Thyroid gland (tissue), 4 donors: Measurements from ENCODE around the gene ATG9B. TPM values are rescaled to one million over a fixed set of nuclear protein-coding genes. Genes with fewer than 3 reads are reported as not detected.

Experiments used
- DNase-seq, 2 donors: peaks; one replicate each; pipeline ENCODE4 v3.0.0-alpha.2; 2019
- H3K27ac ChIP-seq, 3 donors: fragments of 200-600 bp; sonication (generic); 1 replicate in 2 of 3; 2 replicates in 1 of 3; pipeline ENCODE4 v1.5.1; 2016 to 2019; ENCODE audit warnings: mild to moderate bottlenecking in 1 of 3, moderate library complexity in 1 of 3
- H3K27me3 ChIP-seq: fragments of 200-600 bp; sonication (generic); one replicate; pipeline ENCODE4 v1.5.1; 2019
- H3K36me3 ChIP-seq, 2 donors: fragments of 200-600 bp; sonication (generic); one replicate each; pipeline ENCODE4 v1.5.1; 2016 to 2019
- H3K4me1 ChIP-seq, 2 donors: fragments of 200-600 bp; sonication (generic); one replicate each; pipeline ENCODE4 v1.5.1; 2017 to 2019
- H3K4me3 ChIP-seq, 3 donors: fragments of 200-600 bp; sonication (generic); replicated peaks in 1 of 3; 1 replicate in 2 of 3; 2 replicates in 1 of 3; pipeline ENCODE4 v1.5.1; 2016; ENCODE audit warnings: mild to moderate bottlenecking in 1 of 3
- H3K9me3 ChIP-seq: fragments of 200-600 bp; sonication (generic); one replicate; pipeline ENCODE4 v1.5.1; 2017
- CTCF ChIP-seq, 6 experiments: fragments of 200-600 bp in 3 of 6; fragments of 450-650 bp in 3 of 6; sonication (generic) in 3 of 6; IDR thresholded peaks; one replicate each; pipeline ENCODE4 v1.5.1; 2016 to 2019; ENCODE audit warnings: antibody characterized with exemption in 6 of 6, mild to moderate bottlenecking in 2 of 6, inconsistent platforms in 1 of 6, moderate library complexity in 1 of 6
- POLR2A ChIP-seq, 2 donors: fragments of 450-650 bp; IDR thresholded peaks; one replicate each; pipeline ENCODE4 v1.6.1; 2017; ENCODE audit warnings: antibody characterized with exemption in 2 of 2, mild to moderate bottlenecking in 2 of 2, moderate library complexity in 1 of 2
- whole genome bisulfite sequencing, 2 donors: methylation state at CpG; one replicate each; pipeline ENCODE4 v1.1.5; 2017; 5-methylcytosine and 5-hydroxymethylcytosine counted together
- intact Hi-C: fragments of 100-400 bp; cut with DNase I; formaldehyde crosslinking; loops from one replicate; pipeline ENCODE4 v1.15.1; 2023
- total RNA-seq, 4 donors: library from RNA; depleted of rRNA; stranded (reverse); fragments of >200 nt; gene quantifications; one replicate each; pipeline ENCODE4 v1.2.3, GENCODE V29; 2016

The ATG9B gene, protein sequence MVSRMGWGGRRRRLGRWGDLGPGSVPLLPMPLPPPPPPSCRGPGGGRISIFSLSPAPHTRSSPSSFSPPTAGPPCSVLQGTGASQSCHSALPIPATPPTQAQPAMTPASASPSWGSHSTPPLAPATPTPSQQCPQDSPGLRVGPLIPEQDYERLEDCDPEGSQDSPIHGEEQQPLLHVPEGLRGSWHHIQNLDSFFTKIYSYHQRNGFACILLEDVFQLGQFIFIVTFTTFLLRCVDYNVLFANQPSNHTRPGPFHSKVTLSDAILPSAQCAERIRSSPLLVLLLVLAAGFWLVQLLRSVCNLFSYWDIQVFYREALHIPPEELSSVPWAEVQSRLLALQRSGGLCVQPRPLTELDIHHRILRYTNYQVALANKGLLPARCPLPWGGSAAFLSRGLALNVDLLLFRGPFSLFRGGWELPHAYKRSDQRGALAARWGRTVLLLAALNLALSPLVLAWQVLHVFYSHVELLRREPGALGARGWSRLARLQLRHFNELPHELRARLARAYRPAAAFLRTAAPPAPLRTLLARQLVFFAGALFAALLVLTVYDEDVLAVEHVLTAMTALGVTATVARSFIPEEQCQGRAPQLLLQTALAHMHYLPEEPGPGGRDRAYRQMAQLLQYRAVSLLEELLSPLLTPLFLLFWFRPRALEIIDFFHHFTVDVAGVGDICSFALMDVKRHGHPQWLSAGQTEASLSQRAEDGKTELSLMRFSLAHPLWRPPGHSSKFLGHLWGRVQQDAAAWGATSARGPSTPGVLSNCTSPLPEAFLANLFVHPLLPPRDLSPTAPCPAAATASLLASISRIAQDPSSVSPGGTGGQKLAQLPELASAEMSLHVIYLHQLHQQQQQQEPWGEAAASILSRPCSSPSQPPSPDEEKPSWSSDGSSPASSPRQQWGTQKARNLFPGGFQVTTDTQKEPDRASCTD
- under 1 TPM in 1 of 4 donors, not detected in 3; 0.27 TPM for total RNA-seq

GRCh38 chr7:151024435-151025056, at the start of gene ATG9B:
ATG9B (minus strand) TSS chr7:151024494; CDS start chr7:151024423, 71 bp downstream.
- TF ChIP-seq POLR2A (IDR thresholded peaks at IDR 0.05) (no peak), CTCF (IDR thresholded peaks at IDR 0.05) (no peak)
- Histone ChIP-seq H3K27me3 (no peaks in the 10 kb centered on the region), H3K9me3 (no peaks in the 10 kb centered on the region), H3K4me1 (peaks cover 8 to 17% of the 10 kb centered on the region in 2 donors), H3K36me3 (no peaks in the 10 kb centered on the region), H3K4me3 (no peak within 1 kb of the TSS), H3K27ac (no peak within 1 kb of the TSS)
- 86 to 90% methylated on average over 4 of the region's 4 CpGs for WGBS, 2 donors
- intact Hi-C loops: no loop called here
- no peak for DNase-seq

- intact Hi-C loops: no loop called here
- 90 to 94% methylated on average over 13 to 17 of the region's 17 CpGs for WGBS, 2 donors
- Histone ChIP-seq H3K4me1 (peaks cover 0 to 5% of the 10 kb centered on the region in 2 donors), H3K27ac (no peak overlapping the region), H3K27me3 (no peaks in the 10 kb centered on the region), H3K9me3 (no peaks in the 10 kb centered on the region), H3K36me3 (peaks cover 59 to 65% of the 10 kb centered on the region in 2 donors), H3K4me3 (no peak overlapping the region)
- TF ChIP-seq CTCF (IDR thresholded peaks at IDR 0.05) (no peak), POLR2A (IDR thresholded peaks at IDR 0.05) (no peak)
- DNase-seq: no peak
These were observed 49.7 kb upstream of the ATG9B start for GRCh38 chr7:151073990-151074389.

DNA sequence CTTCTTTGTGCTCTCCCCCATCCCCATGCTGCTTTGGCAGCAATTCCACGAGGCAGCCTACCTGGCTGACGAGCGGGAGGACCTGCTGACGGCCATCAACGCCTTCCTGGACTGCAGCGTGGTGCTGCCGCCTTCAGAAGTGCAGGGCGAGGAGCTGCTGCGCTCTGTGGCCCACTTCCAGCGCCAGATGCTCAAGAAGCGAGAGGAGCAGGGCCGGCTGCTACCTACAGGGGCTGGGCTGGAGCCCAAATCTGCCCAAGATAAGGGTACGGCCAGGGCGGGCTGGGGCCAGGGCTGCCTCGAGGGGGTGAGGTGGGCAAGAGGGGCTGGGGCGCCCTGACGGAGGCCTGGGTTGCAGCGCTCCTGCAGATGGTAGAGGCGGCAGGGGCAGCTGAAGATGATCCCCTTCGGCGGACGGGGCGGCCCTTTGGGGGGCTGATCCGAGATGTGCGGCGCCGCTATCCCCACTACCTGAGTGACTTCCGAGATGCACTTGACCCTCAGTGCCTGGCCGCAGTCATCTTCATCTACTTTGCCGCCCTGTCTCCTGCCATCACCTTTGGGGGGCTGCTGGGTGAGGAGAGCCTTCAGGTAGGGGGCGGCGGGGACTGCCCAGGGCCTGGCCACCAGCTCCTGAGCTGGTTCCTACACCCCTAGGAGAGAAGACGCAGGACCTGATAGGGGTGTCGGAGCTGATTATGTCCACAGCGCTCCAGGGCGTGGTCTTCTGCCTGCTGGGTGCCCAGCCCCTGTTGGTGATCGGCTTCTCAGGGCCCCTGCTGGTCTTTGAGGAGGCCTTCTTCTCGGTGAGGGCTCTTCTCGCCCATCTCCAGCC, 47.0 kb upstream of the ATG9B start:
- Histone ChIP-seq H3K27ac (no peak overlapping the region), H3K36me3 (peaks cover 82 to 88% of the 10 kb centered on the region in 2 donors), H3K27me3 (no peaks in the 10 kb centered on the region), H3K4me3 (no peak overlapping the region), H3K4me1 (no peaks in the 10 kb centered on the region), H3K9me3 (no peaks in the 10 kb centered on the region)
- no peak for DNase-seq
- TF ChIP-seq POLR2A (IDR thresholded peaks at IDR 0.05) (no peak), CTCF (IDR thresholded peaks at IDR 0.05) (no peak)
- WGBS, 2 donors: 95 to 96% methylated on average over 20 to 37 of the region's 39 CpGs
- intact Hi-C loops: no loop called here

- 93 to 95% methylated on average over 4 to 13 of the region's 15 CpGs for WGBS, 2 donors
- no peak overlapping the region for H3K27ac ChIP-seq
- intact Hi-C loops: no loop called here
- no peaks in the 10 kb centered on the region for H3K9me3 ChIP-seq
- no peaks in the 10 kb centered on the region for H3K27me3 ChIP-seq
- no peaks in the 10 kb centered on the region for H3K4me1 ChIP-seq
- H3K36me3 ChIP-seq: peaks cover 78 to 94% of the 10 kb centered on the region in 2 donors
- no peak overlapping the region for H3K4me3 ChIP-seq
- TF ChIP-seq POLR2A (IDR thresholded peaks at IDR 0.05) (no peak), CTCF (IDR thresholded peaks at IDR 0.05) (no peak)
- DNase-seq: no peak
These were observed 46.3 kb upstream of the ATG9B start for GRCh38 chr7:151070574-151070960.
